ENCODE measurements around the gene SCAF8. TPM values are rescaled to one million over a fixed set of nuclear protein-coding genes. Genes with fewer than 3 reads are reported as not detected.

The SCAF8 gene
- total RNA-seq, 1 donor from 2014 or later = 46.1 TPM

DNA sequence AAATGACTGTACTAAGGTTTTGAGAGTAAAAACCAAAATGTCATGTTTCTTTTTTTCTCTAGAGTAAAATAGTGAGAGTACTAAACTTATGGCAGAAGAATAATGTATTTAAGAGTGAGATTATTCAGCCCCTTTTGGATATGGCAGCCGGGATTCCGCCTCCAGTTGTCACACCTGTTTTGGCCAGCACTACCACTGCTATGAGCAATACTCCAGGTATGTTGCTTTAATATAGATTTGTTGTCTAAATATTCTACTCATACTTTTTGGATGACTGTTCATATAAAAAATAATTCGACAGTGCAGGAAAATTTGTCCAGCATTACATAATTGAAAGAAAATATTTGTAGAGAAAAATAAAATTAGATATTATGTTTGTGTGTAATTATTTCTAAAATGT is 59.5 kb downstream of the SCAF8 start:
- no peak for DNase-seq (ENCODE audit: extremely low spot score, unreplicated experiment)

DNA sequence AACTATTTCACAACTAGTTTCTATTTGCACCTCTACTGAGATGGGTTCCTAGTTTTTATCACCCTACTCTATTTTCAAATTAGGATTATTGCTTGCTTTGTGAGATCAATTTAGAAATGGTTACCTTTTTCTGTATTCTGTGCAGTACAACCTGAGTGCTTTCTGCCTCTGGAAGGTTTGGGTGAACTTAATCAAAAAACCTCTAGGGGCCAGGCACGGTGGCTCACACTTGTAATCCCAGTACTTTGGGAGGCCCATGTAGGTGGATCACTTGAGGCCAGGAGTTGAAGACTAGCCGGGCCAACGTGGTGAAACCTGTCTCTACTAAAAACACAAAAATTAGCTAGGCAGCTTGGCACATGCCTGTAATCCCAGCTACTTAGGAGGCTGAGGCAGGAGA is 63.3 kb downstream of the SCAF8 start:
- no peaks in the 10 kb centered on the region for H3K27me3 Mint-ChIP-seq (ENCODE audit: unreplicated experiment)
- peaks cover 12% of the 10 kb centered on the region for H3K4me1 Mint-ChIP-seq (ENCODE audit: unreplicated experiment)
- no peak overlapping the region for H3K4me3 Mint-ChIP-seq (ENCODE audit: unreplicated experiment)
- peaks cover 29% of the 10 kb centered on the region for H3K36me3 Mint-ChIP-seq (ENCODE audit: unreplicated experiment)
- no peak overlapping the region for H3K27ac Mint-ChIP-seq (ENCODE audit: unreplicated experiment)
- no peak for DNase-seq (ENCODE audit: extremely low spot score, unreplicated experiment)
- no peaks in the 10 kb centered on the region for H3K9me3 Mint-ChIP-seq (ENCODE audit: unreplicated experiment)
- TF ChIP-seq, protein P1, sequence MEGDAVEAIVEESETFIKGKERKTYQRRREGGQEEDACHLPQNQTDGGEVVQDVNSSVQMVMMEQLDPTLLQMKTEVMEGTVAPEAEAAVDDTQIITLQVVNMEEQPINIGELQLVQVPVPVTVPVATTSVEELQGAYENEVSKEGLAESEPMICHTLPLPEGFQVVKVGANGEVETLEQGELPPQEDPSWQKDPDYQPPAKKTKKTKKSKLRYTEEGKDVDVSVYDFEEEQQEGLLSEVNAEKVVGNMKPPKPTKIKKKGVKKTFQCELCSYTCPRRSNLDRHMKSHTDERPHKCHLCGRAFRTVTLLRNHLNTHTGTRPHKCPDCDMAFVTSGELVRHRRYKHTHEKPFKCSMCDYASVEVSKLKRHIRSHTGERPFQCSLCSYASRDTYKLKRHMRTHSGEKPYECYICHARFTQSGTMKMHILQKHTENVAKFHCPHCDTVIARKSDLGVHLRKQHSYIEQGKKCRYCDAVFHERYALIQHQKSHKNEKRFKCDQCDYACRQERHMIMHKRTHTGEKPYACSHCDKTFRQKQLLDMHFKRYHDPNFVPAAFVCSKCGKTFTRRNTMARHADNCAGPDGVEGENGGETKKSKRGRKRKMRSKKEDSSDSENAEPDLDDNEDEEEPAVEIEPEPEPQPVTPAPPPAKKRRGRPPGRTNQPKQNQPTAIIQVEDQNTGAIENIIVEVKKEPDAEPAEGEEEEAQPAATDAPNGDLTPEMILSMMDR (IDR thresholded peaks at IDR 0.05) = no peak

More for the DNA sequence above, 59.5 kb downstream of the SCAF8 start:
- TF ChIP-seq, protein P1 (IDR thresholded peaks at IDR 0.05) = no peak
- peaks cover 29% of the 10 kb centered on the region for H3K36me3 Mint-ChIP-seq (ENCODE audit: unreplicated experiment)
- no peaks in the 10 kb centered on the region for H3K27me3 Mint-ChIP-seq (ENCODE audit: unreplicated experiment)
- H3K4me3 Mint-ChIP-seq (ENCODE audit: unreplicated experiment) = no peak overlapping the region
- H3K4me1 Mint-ChIP-seq (ENCODE audit: unreplicated experiment) = peaks cover 16% of the 10 kb centered on the region
- H3K9me3 Mint-ChIP-seq (ENCODE audit: unreplicated experiment) = no peaks in the 10 kb centered on the region
- H3K27ac Mint-ChIP-seq (ENCODE audit: unreplicated experiment) = no peak overlapping the region

GRCh38 chr6:154797857-154798256 is 64.6 kb downstream of the SCAF8 start:
- TF ChIP-seq, protein P1 (IDR thresholded peaks at IDR 0.05) = no peak
- Mint-ChIP-seq H3K36me3 (ENCODE audit: unreplicated experiment) (peaks cover 24% of the 10 kb centered on the region), H3K4me1 (ENCODE audit: unreplicated experiment) (peaks cover under 1% of the 10 kb centered on the region), H3K27me3 (ENCODE audit: unreplicated experiment) (no peaks in the 10 kb centered on the region), H3K9me3 (ENCODE audit: unreplicated experiment) (no peaks in the 10 kb centered on the region), H3K4me3 (ENCODE audit: unreplicated experiment) (no peak overlapping the region), H3K27ac (ENCODE audit: unreplicated experiment) (no peak overlapping the region)
- no peak for DNase-seq (ENCODE audit: extremely low spot score, unreplicated experiment)

GRCh38 chr6:154800338-154800737 is 67.1 kb downstream of the SCAF8 start:
- Mint-ChIP-seq H3K36me3 (ENCODE audit: unreplicated experiment) (peaks cover 20% of the 10 kb centered on the region), H3K9me3 (ENCODE audit: unreplicated experiment) (no peaks in the 10 kb centered on the region), H3K4me3 (ENCODE audit: unreplicated experiment) (no peak overlapping the region), H3K27ac (ENCODE audit: unreplicated experiment) (no peak overlapping the region), H3K4me1 (ENCODE audit: unreplicated experiment) (peaks cover 2% of the 10 kb centered on the region), H3K27me3 (ENCODE audit: unreplicated experiment) (no peaks in the 10 kb centered on the region)
- TF ChIP-seq, protein P1 (IDR thresholded peaks at IDR 0.05) = no peak
- DNase-seq (ENCODE audit: extremely low spot score, unreplicated experiment) = no peak

- Mint-ChIP-seq H3K9me3 (ENCODE audit: unreplicated experiment) (no peaks in the 10 kb centered on the region), H3K27me3 (ENCODE audit: unreplicated experiment) (no peaks in the 10 kb centered on the region), H3K27ac (ENCODE audit: unreplicated experiment) (no peak overlapping the region), H3K4me1 (ENCODE audit: unreplicated experiment) (peaks cover 11% of the 10 kb centered on the region), H3K4me3 (ENCODE audit: unreplicated experiment) (no peak overlapping the region), H3K36me3 (ENCODE audit: unreplicated experiment) (peaks cover 31% of the 10 kb centered on the region)
- no peak for DNase-seq (ENCODE audit: extremely low spot score, unreplicated experiment)
- TF ChIP-seq, protein P1 (IDR thresholded peaks at IDR 0.05) = peak; percentile 68
Observed at GRCh38 chr6:154805288-154805911, 72.2 kb downstream of the SCAF8 start.

Data from osteocyte (in vitro differentiated cells).